ENCODE measurements around the gene SIAH1.
"Not testable (repeated sequence)": the region's sequence is repeated elsewhere in the genome, so short reads cannot be mapped to it uniquely, and the experiment has no call there.

Gene SIAH1

GRCh38 chr16:48393485-48394354 is 8.5 kb upstream of the SIAH1 start:
- DNase-seq (ENCODE audit: low spot score), result no peak

- no peak for DNase-seq (ENCODE audit: low spot score)
These were observed 7.2 kb upstream of the SIAH1 start for GRCh38 chr16:48392407-48392806.

- DNase-seq (ENCODE audit: low spot score), result no peak
These were observed 1.5 kb upstream of the SIAH1 start for GRCh38 chr16:48386559-48387312.

GRCh38 chr16:48384520-48385252 is 527 bp downstream of the SIAH1 start:
- DNase-seq (ENCODE audit: low spot score), result peak; percentile 88

- DNase-seq (ENCODE audit: low spot score), result no peak
These were observed 1.2 kb downstream of the SIAH1 start for GRCh38 chr16:48383877-48384519.

GRCh38 chr16:48383009-48383876 is 2.0 kb downstream of the SIAH1 start:
- DNase-seq (ENCODE audit: low spot score), result no peak

GRCh38 chr16:48382131-48382530 is 3.1 kb downstream of the SIAH1 start:
- no peak for DNase-seq (ENCODE audit: low spot score)

GRCh38 chr16:48381201-48381600 is 4.0 kb downstream of the SIAH1 start:
- no peak for DNase-seq (ENCODE audit: low spot score)

GRCh38 chr16:48378836-48379235 is 6.4 kb downstream of the SIAH1 start:
- no peak for DNase-seq (ENCODE audit: low spot score)

GRCh38 chr16:48378276-48378675 is 6.9 kb downstream of the SIAH1 start:
- no peak for DNase-seq (ENCODE audit: low spot score)

GRCh38 chr16:48377301-48377700 is 7.9 kb downstream of the SIAH1 start:
- not testable (repeated sequence) for DNase-seq (ENCODE audit: low spot score)

GRCh38 chr16:48374255-48374654 is 11.0 kb downstream of the SIAH1 start:
- no peak for DNase-seq (ENCODE audit: low spot score)

GRCh38 chr16:48373258-48374029 is 11.8 kb downstream of the SIAH1 start:
- DNase-seq (ENCODE audit: low spot score), result no peak

- no peak for DNase-seq (ENCODE audit: low spot score)
These were observed 12.5 kb downstream of the SIAH1 start for GRCh38 chr16:48372744-48373143.

GRCh38 chr16:48371393-48371780 is 13.8 kb downstream of the SIAH1 start:
- no peak for DNase-seq (ENCODE audit: low spot score)

GRCh38 chr16:48370668-48371392 is 14.4 kb downstream of the SIAH1 start:
- DNase-seq (ENCODE audit: low spot score), result not testable (repeated sequence)

GRCh38 chr16:48370229-48370628 is 15.0 kb downstream of the SIAH1 start:
- DNase-seq (ENCODE audit: low spot score), result no peak

- no peak for DNase-seq (ENCODE audit: low spot score)
These were observed 15.4 kb downstream of the SIAH1 start for GRCh38 chr16:48369765-48370164.

- no peak for DNase-seq (ENCODE audit: low spot score)
These were observed 17.7 kb downstream of the SIAH1 start for GRCh38 chr16:48367441-48368049.

Data from iPS-NIHi11 (cell line).